AG09309 (cell line): ENCODE measurements around the gene VPS35L.
A peak's percentile ranks its signal among the peaks of the same experiment; 100 is the strongest.

ENCODE experiments used
- DNase-seq: peaks from one replicate; pipeline ENCODE4 v3.0.0-alpha.2; 2010; ENCODE audit warnings: low read depth
- H3K4me3 ChIP-seq: 2 replicates; pipeline ENCODE4 v1.5.1; 2011; ENCODE audit warnings: mild to moderate bottlenecking, low read depth, low read length, moderate library complexity; ENCODE audit not compliant: control insufficient read depth
- TF ChIP-seq, protein P1 (sequence below): IDR thresholded peaks from 2 replicates; pipeline ENCODE4 v1.5.1; 2011; ENCODE audit warnings: mild to moderate bottlenecking, low read depth, low read length, inconsistent platforms; ENCODE audit not compliant: insufficient read depth, control insufficient read depth; ENCODE audit errors: missing control alignments

VPS35L gene, protein sequence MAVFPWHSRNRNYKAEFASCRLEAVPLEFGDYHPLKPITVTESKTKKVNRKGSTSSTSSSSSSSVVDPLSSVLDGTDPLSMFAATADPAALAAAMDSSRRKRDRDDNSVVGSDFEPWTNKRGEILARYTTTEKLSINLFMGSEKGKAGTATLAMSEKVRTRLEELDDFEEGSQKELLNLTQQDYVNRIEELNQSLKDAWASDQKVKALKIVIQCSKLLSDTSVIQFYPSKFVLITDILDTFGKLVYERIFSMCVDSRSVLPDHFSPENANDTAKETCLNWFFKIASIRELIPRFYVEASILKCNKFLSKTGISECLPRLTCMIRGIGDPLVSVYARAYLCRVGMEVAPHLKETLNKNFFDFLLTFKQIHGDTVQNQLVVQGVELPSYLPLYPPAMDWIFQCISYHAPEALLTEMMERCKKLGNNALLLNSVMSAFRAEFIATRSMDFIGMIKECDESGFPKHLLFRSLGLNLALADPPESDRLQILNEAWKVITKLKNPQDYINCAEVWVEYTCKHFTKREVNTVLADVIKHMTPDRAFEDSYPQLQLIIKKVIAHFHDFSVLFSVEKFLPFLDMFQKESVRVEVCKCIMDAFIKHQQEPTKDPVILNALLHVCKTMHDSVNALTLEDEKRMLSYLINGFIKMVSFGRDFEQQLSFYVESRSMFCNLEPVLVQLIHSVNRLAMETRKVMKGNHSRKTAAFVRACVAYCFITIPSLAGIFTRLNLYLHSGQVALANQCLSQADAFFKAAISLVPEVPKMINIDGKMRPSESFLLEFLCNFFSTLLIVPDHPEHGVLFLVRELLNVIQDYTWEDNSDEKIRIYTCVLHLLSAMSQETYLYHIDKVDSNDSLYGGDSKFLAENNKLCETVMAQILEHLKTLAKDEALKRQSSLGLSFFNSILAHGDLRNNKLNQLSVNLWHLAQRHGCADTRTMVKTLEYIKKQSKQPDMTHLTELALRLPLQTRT

DNA sequence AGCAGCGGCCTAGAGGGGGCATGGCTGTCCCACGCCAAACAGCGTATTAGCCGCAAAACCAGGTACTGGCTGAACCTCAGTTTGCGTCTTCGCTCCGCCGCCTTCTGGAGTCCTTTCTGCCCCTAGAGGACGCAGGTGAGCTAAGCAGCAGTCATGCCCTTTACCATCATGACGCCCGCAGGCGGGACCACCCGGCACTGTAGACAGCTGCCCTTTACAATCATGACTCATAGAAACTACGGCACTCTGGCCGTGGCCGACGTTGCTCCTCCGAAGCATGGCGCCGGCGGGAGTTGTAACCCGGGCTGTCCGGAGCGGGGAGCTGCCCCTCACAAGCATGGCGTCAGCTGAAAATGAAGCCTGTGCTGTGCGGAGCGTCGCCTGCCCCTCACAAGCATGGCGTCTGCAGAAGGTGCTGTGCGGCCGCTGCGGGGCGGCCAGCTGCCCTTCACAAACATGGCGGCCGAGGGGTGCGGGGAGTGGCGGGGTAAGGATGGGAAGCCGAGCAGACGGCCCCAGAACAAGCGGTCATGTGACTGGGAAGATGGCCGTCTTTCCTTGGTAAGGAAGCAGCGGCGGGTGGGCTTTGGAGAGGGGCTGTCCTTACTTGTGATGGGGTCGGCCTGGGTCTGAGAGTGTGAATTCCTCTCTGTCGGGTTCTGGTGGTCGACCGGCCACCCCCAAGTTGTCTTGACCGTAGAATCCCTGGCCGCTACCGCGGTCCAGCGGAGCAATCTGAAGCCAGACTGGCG, at the start of gene VPS35L:
Gene VPS35L (plus strand): TSS at position 518 of the 752 bp plus-strand sequence. CDS start 27 bp downstream, at position 545.
- TF ChIP-seq, protein P1, sequence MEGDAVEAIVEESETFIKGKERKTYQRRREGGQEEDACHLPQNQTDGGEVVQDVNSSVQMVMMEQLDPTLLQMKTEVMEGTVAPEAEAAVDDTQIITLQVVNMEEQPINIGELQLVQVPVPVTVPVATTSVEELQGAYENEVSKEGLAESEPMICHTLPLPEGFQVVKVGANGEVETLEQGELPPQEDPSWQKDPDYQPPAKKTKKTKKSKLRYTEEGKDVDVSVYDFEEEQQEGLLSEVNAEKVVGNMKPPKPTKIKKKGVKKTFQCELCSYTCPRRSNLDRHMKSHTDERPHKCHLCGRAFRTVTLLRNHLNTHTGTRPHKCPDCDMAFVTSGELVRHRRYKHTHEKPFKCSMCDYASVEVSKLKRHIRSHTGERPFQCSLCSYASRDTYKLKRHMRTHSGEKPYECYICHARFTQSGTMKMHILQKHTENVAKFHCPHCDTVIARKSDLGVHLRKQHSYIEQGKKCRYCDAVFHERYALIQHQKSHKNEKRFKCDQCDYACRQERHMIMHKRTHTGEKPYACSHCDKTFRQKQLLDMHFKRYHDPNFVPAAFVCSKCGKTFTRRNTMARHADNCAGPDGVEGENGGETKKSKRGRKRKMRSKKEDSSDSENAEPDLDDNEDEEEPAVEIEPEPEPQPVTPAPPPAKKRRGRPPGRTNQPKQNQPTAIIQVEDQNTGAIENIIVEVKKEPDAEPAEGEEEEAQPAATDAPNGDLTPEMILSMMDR: peak; percentile 73

DNA sequence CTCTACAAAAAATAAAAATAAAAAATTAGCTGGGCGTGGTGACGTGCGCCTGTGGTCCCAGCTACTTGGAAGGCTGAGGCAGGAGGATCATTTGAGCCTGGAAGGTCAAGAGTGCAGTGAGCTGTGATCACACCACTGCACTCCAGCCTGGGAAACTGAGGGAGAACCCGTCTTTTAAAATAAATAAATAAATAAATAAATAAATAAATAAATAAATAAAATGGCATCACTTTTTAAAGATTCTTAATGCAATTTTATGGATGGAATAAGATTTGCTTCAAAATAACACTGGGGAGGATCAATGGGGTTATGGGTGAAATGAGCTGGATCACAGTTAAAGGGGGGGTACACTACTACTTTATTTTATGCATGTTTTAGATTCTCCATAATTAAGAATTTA, 48.5 kb upstream of the VPS35L start:
- no peak overlapping the region for H3K4me3 ChIP-seq
- TF ChIP-seq, protein P1: no peak
- no peak for DNase-seq

More for the DNA sequence above, at the start of gene VPS35L:
- peak within 1 kb of the TSS; percentile 85 for H3K4me3 ChIP-seq
- DNase-seq: peak; percentile 94

DNA sequence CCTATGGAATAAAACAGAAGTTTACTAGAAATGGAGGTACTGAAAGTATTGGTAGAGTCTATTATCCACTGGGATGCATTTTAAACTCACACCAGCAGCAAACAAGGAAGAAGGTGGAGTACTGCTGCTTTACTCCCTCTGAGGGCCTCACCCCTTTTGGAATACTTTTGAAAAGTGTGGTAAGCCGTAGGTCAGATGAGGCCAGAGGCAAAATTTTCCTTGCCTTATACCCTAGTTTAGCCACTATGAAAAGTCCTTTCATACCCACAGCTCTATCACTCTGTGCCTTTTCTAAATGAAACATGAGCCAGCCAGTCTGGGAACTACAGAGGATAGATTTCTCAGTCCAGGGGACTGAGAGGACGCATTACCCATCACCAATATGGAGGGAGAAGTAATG, 47.6 kb upstream of the VPS35L start:
- TF ChIP-seq, protein P1: no peak
- H3K4me3 ChIP-seq: no peak overlapping the region
- DNase-seq: no peak

DNA sequence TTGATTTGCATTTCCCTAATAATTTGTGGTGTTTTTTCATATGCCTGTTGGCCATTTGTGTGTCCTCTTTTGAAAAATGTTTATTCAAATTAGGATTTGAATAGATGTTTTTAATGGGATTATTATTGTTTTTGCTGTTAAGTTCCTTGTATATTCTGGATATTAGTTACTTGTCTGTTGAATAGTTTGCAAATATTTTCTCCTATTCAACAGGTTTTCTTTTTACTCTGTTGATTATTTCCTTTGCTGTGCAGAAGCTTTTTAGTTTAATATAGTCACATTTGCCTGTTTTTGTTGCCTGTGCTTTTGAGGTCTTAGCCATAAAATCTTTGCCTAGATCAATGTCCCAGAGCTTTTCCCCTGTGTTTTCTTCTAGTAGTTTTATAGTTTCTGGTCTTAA, 43.2 kb upstream of the VPS35L start:
- no peak overlapping the region for H3K4me3 ChIP-seq
- TF ChIP-seq, protein P1: no peak
- no peak for DNase-seq

DNA sequence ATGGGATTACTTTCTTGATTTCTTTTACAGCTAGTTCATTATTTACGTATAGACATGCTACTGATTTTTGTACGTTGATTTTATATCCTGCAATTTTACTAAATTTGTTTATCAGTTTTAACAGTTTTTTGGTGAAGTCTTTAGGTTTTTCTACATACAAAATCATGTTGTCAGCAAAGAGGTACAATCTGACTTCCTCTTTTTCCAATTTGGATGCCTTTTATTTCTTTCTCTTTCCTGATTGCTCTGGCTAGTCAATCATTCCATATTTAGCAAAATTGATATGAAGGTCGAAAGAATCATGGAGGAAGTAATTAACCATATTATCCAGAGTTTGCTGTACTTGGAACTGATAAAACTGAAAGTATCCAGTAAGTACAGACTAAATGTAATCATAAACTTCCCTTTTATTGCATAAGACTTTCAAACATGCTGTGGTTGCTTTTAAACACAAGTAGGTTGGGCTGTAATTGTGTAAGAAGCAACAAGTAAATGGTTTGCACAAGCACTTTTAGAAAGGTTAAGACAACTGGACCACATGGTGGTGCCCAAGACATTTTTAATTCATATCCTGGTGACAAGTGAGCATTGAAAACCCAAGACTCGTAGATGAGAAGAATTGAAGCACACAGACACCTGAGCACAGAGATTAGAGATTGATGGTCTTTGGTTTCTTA, 42.0 kb upstream of the VPS35L start:
- no peak for DNase-seq
- H3K4me3 ChIP-seq: no peak overlapping the region
- TF ChIP-seq, protein P1: no peak
